ENCODE results near the gene UGGT2.

The UGGT2 gene

GRCh38 chr13:96090240-96091101, 37.3 kb upstream of the UGGT2 start:
- Histone ChIP-seq H3K9me3 (ENCODE audit: control insufficient read depth, low read length) (no peaks in the 10 kb centered on the region), H3K4me3 (ENCODE audit: low read depth, low read length) (peak overlapping the region; percentile 58), H3K4me1 (no peaks in the 10 kb centered on the region), H2AFZ (no peak overlapping the region), H3K36me3 (ENCODE audit: control insufficient read depth, insufficient read depth, low read length) (no peaks in the 10 kb centered on the region), H3K27me3 (ENCODE audit: control insufficient read depth, insufficient read depth, low read length) (no peaks in the 10 kb centered on the region), H3K27ac (no peak overlapping the region), H3K9ac (no peak overlapping the region), H3K4me2 (ENCODE audit: low read length) (peak overlapping the region; percentile 96), H3K79me2 (no peaks in the 10 kb centered on the region)
- no peak for TF ChIP-seq CTCF (IDR thresholded peaks at IDR 0.05)

GRCh38 chr13:96089749-96090239, 36.6 kb upstream of the UGGT2 start, which contains the start of gene HS6ST3:
TSS of gene HS6ST3 (plus strand) at chr13:96090107.
- peak within 1 kb of the TSS; percentile 96 for H3K4me2 ChIP-seq (ENCODE audit: low read length)
- peak within 1 kb of the TSS; percentile 72 for H2AFZ ChIP-seq
- peak within 1 kb of the TSS; percentile 58 for H3K4me3 ChIP-seq (ENCODE audit: low read depth, low read length)
- H3K27me3 ChIP-seq (ENCODE audit: control insufficient read depth, insufficient read depth, low read length): no peaks in the 10 kb centered on the region
- H3K79me2 ChIP-seq: no peaks in the 10 kb centered on the region
- no peak within 1 kb of the TSS for H3K27ac ChIP-seq
- H3K36me3 ChIP-seq (ENCODE audit: control insufficient read depth, insufficient read depth, low read length): no peaks in the 10 kb centered on the region
- no peak within 1 kb of the TSS for H3K9ac ChIP-seq
- no peaks in the 10 kb centered on the region for H3K4me1 ChIP-seq
- TF ChIP-seq CTCF (IDR thresholded peaks at IDR 0.05): no peak
- H3K9me3 ChIP-seq (ENCODE audit: control insufficient read depth, low read length): no peaks in the 10 kb centered on the region

GRCh38 chr13:96089139-96089538, 35.9 kb upstream of the UGGT2 start:
- H3K4me3 ChIP-seq (ENCODE audit: low read depth, low read length): no peak overlapping the region
- H3K27ac ChIP-seq: no peak overlapping the region
- no peaks in the 10 kb centered on the region for H3K27me3 ChIP-seq (ENCODE audit: control insufficient read depth, insufficient read depth, low read length)
- peak overlapping the region; percentile 96 for H3K4me2 ChIP-seq (ENCODE audit: low read length)
- no peak for TF ChIP-seq CTCF (IDR thresholded peaks at IDR 0.05)
- no peaks in the 10 kb centered on the region for H3K36me3 ChIP-seq (ENCODE audit: control insufficient read depth, insufficient read depth, low read length)
- H3K9ac ChIP-seq: no peak overlapping the region
- no peaks in the 10 kb centered on the region for H3K9me3 ChIP-seq (ENCODE audit: control insufficient read depth, low read length)
- H3K79me2 ChIP-seq: no peaks in the 10 kb centered on the region
- no peaks in the 10 kb centered on the region for H3K4me1 ChIP-seq
- no peak overlapping the region for H2AFZ ChIP-seq

GRCh38 chr13:96086736-96087135, 33.5 kb upstream of the UGGT2 start:
- H3K36me3 ChIP-seq (ENCODE audit: control insufficient read depth, insufficient read depth, low read length): no peaks in the 10 kb centered on the region
- no peak overlapping the region for H3K4me3 ChIP-seq (ENCODE audit: low read depth, low read length)
- H3K4me1 ChIP-seq: no peaks in the 10 kb centered on the region
- H3K9ac ChIP-seq: no peak overlapping the region
- no peak overlapping the region for H3K4me2 ChIP-seq (ENCODE audit: low read length)
- no peaks in the 10 kb centered on the region for H3K27me3 ChIP-seq (ENCODE audit: control insufficient read depth, insufficient read depth, low read length)
- H3K27ac ChIP-seq: no peak overlapping the region
- H3K9me3 ChIP-seq (ENCODE audit: control insufficient read depth, low read length): no peaks in the 10 kb centered on the region
- H3K79me2 ChIP-seq: no peaks in the 10 kb centered on the region
- H2AFZ ChIP-seq: no peak overlapping the region
- no peak for TF ChIP-seq CTCF (IDR thresholded peaks at IDR 0.05)
